Activated CD4-positive, alpha-beta T cell treated with anti-CD3 and anti-CD28 coated beads for 4 hours (primary cell): ENCODE measurements around the gene IKZF1.

ENCODE experiments used
- DNase-seq, 2 donors: peaks; one replicate each; pipeline ENCODE4 v3.0.0-alpha.2; 2020

Gene IKZF1

GRCh38 chr7:50284296-50284695, 20.2 kb upstream of the IKZF1 start:
- no peak for DNase-seq

- DNase-seq: no peak
These were observed 19.2 kb upstream of the IKZF1 start for GRCh38 chr7:50285269-50285668.

GRCh38 chr7:50287129-50287528, 17.4 kb upstream of the IKZF1 start:
- no peak for DNase-seq

GRCh38 chr7:50292165-50292757, 12.3 kb upstream of the IKZF1 start:
- DNase-seq: no peak

GRCh38 chr7:50292763-50293162, 11.8 kb upstream of the IKZF1 start:
- DNase-seq: no peak

GRCh38 chr7:50293509-50294179, 10.9 kb upstream of the IKZF1 start:
- no peak for DNase-seq

GRCh38 chr7:50295133-50295532, 9.4 kb upstream of the IKZF1 start:
- DNase-seq: no peak

- no peak for DNase-seq
These were observed 7.7 kb upstream of the IKZF1 start for GRCh38 chr7:50296799-50297198.

GRCh38 chr7:50298811-50299562, 5.5 kb upstream of the IKZF1 start:
- DNase-seq: no peak

- no peak for DNase-seq
These were observed 4.2 kb upstream of the IKZF1 start for GRCh38 chr7:50300336-50300735.

GRCh38 chr7:50302486-50303334, 1.8 kb upstream of the IKZF1 start:
- DNase-seq: no peak

GRCh38 chr7:50303335-50304128, 984 bp upstream of the IKZF1 start:
- DNase-seq: peak in 1 of 2 donors; percentile 24

- peak; percentile 59 to 65 for DNase-seq
These were observed 531 bp downstream of the IKZF1 start for GRCh38 chr7:50304911-50305582.

- peak in 1 of 2 donors; percentile 19 for DNase-seq
These were observed 1.3 kb downstream of the IKZF1 start for GRCh38 chr7:50305583-50306493.

GRCh38 chr7:50306494-50307367, 2.2 kb downstream of the IKZF1 start:
- DNase-seq: no peak

- DNase-seq: peak; percentile 73
These were observed 3.0 kb downstream of the IKZF1 start for GRCh38 chr7:50307368-50308032.

GRCh38 chr7:50308203-50308531, 3.7 kb downstream of the IKZF1 start:
- peak in 1 of 2 donors; percentile 11 for DNase-seq

- peak; percentile 36 to 45 for DNase-seq
These were observed 4.2 kb downstream of the IKZF1 start for GRCh38 chr7:50308532-50309385.
